Measurements from ENCODE around the gene AQP6. TPM values are rescaled to one million over a fixed set of nuclear protein-coding genes. Genes with fewer than 3 reads are reported as not detected.

Gene AQP6
- total and polyA plus RNA-seq, 8 donors = 0.18 to 0.58 (median 0.45) TPM; not detected in 5

- no peak overlapping the region for H3K27ac ChIP-seq
- DNase-seq = peak in 1 of 2 donors; percentile 3
- peaks cover 0 to 27% (median 0%) of the 10 kb centered on the region in 3 donors for H3K27me3 ChIP-seq
- no peak for TF ChIP-seq POLR2A (IDR thresholded peaks at IDR 0.05)
- intact Hi-C loops (cut with DNase I; ENCODE audit: low total_unique reads) = no loop called here
- H3K4me3 ChIP-seq = no peak overlapping the region
- no peaks in the 10 kb centered on the region for H3K36me3 ChIP-seq
- peaks cover 22 to 48% (median 37%) of the 10 kb centered on the region in 4 donors for H3K4me1 ChIP-seq
- no peaks in the 10 kb centered on the region for H3K9me3 ChIP-seq
- 72 to 82% (median 77%) methylated on average over 10 of the region's 10 CpGs for WGBS, 5 donors
Observed at GRCh38 chr12:49970658-49971057, 2.1 kb upstream of the AQP6 start.

- Histone ChIP-seq H3K4me3 (no peak overlapping the region), H3K9me3 (no peaks in the 10 kb centered on the region), H3K4me1 (peaks cover 22 to 48% (median 37%) of the 10 kb centered on the region in 4 donors), H3K27me3 (peaks cover 0 to 27% (median 0%) of the 10 kb centered on the region in 3 donors), H3K27ac (no peak overlapping the region), H3K36me3 (no peaks in the 10 kb centered on the region)
- TF ChIP-seq POLR2AphosphoS5 (IDR thresholded peaks at IDR 0.05) = no peak
- TF ChIP-seq POLR2A (IDR thresholded peaks at IDR 0.05) = no peak
- no peak for TF ChIP-seq EP300 (IDR thresholded peaks at IDR 0.05)
- TF ChIP-seq, protein P1, sequence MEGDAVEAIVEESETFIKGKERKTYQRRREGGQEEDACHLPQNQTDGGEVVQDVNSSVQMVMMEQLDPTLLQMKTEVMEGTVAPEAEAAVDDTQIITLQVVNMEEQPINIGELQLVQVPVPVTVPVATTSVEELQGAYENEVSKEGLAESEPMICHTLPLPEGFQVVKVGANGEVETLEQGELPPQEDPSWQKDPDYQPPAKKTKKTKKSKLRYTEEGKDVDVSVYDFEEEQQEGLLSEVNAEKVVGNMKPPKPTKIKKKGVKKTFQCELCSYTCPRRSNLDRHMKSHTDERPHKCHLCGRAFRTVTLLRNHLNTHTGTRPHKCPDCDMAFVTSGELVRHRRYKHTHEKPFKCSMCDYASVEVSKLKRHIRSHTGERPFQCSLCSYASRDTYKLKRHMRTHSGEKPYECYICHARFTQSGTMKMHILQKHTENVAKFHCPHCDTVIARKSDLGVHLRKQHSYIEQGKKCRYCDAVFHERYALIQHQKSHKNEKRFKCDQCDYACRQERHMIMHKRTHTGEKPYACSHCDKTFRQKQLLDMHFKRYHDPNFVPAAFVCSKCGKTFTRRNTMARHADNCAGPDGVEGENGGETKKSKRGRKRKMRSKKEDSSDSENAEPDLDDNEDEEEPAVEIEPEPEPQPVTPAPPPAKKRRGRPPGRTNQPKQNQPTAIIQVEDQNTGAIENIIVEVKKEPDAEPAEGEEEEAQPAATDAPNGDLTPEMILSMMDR (IDR thresholded peaks at IDR 0.05) = no peak
- WGBS, 5 donors = 70 to 88% (median 83%) methylated on average over 6 of the region's 6 CpGs
- peak in 1 of 2 donors; percentile 1 for DNase-seq
- intact Hi-C loops (cut with DNase I; ENCODE audit: low total_unique reads) = no loop called here
Observed at GRCh38 chr12:49971141-49971540, 1.6 kb upstream of the AQP6 start.

- DNase-seq = peak in 1 of 2 donors; percentile 22
- no peaks in the 10 kb centered on the region for H3K36me3 ChIP-seq
- H3K9me3 ChIP-seq = no peaks in the 10 kb centered on the region
- intact Hi-C loops (cut with DNase I; ENCODE audit: low total_unique reads) = no loop called here
- H3K27me3 ChIP-seq = peaks cover 0 to 27% (median 0%) of the 10 kb centered on the region in 3 donors
- no peak overlapping the region for H3K4me3 ChIP-seq
- H3K27ac ChIP-seq = no peak overlapping the region
- 66 to 81% (median 75%) methylated on average over 9 of the region's 9 CpGs for WGBS, 5 donors
- peaks cover 21 to 42% (median 30%) of the 10 kb centered on the region in 4 donors for H3K4me1 ChIP-seq
- no peak for TF ChIP-seq EP300 (IDR thresholded peaks at IDR 0.05)
Observed at GRCh38 chr12:49972129-49972528, 618 bp upstream of the AQP6 start.

GRCh38 chr12:49973361-49973830, 649 bp downstream of the AQP6 start:
- WGBS, 5 donors = 62 to 82% (median 70%) methylated on average over 18 to 19 of the region's 19 CpGs
- TF ChIP-seq POLR2AphosphoS5 (IDR thresholded peaks at IDR 0.05) = no peak
- TF ChIP-seq, protein P1 (IDR thresholded peaks at IDR 0.05) = no peak
- no peak for TF ChIP-seq EP300 (IDR thresholded peaks at IDR 0.05)
- intact Hi-C loops (cut with DNase I; ENCODE audit: low total_unique reads) = no loop called here
- Histone ChIP-seq H3K4me3 (no peak overlapping the region), H3K9me3 (no peaks in the 10 kb centered on the region), H3K27ac (no peak overlapping the region), H3K36me3 (no peaks in the 10 kb centered on the region), H3K27me3 (peaks cover 0 to 17% (median 0%) of the 10 kb centered on the region in 3 donors), H3K4me1 (peaks cover 14 to 36% (median 20%) of the 10 kb centered on the region in 4 donors)
- peak in 1 of 2 donors; percentile 6 for DNase-seq

DNA sequence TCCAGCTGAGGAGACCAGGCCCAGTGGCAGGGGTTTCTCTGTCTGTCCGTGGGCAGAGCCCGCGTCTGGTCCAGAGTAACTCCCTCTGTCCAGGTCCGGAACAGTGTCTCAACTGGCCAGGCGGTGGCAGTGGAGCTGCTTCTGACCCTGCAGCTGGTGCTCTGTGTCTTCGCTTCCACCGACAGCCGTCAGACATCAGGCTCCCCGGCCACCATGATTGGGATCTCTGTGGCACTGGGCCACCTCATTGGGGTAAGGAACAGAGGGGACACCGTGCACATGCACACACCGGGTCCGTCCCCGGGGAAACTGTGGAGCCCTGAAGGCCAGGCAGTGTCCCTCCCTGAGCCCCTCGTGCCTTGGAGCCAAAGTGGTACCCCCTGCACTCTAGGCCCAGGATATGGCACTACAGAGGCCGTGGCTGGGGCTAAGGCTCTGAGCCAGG, 1.5 kb downstream of the AQP6 start:
- intact Hi-C loops (cut with DNase I; ENCODE audit: low total_unique reads) = no loop called here
- peaks cover 14 to 36% (median 18%) of the 10 kb centered on the region in 4 donors for H3K4me1 ChIP-seq
- H3K27ac ChIP-seq = peak overlapping the region in 3 of 5 donors; percentile 25 to 72 (median 50)
- TF ChIP-seq, protein P1 (IDR thresholded peaks at IDR 0.05) = peak in 5 of 7 experiments; percentile 39 to 43 (median 42)
- TF ChIP-seq POLR2A (IDR thresholded peaks at IDR 0.05) (no peak), POLR2AphosphoS5 (IDR thresholded peaks at IDR 0.05) (no peak), EP300 (IDR thresholded peaks at IDR 0.05) (no peak)
- no peaks in the 10 kb centered on the region for H3K9me3 ChIP-seq
- DNase-seq = peak; percentile 69 to 89
- peaks cover 0 to 8% (median 0%) of the 10 kb centered on the region in 3 donors for H3K27me3 ChIP-seq
- WGBS, 5 donors = 34 to 47% (median 40%) methylated on average over 2 to 15 of the region's 15 CpGs
- H3K36me3 ChIP-seq = no peaks in the 10 kb centered on the region
- no peak overlapping the region for H3K4me3 ChIP-seq

Measured in stomach (tissue), 9 donors.